OCI-M2 (cell line): ENCODE measurements around the gene CBL.

Experiments used
- DNase-seq: peaks from one replicate; lab custom pipeline; 2025; ENCODE audit not compliant: unreplicated experiment; lab: John Stamatoyannopoulos, UW

The CBL gene

GRCh38 chr11:119324189-119324588 is 118.0 kb downstream of the CBL start:
- DNase-seq: no peak

- no peak for DNase-seq
These were observed 123.2 kb downstream of the CBL start for GRCh38 chr11:119329320-119329719.

- no peak for DNase-seq
These were observed 124.1 kb downstream of the CBL start for GRCh38 chr11:119330237-119330636.

- no peak for DNase-seq
These were observed 126.1 kb downstream of the CBL start for GRCh38 chr11:119332111-119332765.

GRCh38 chr11:119334174-119334930 is 128.2 kb downstream of the CBL start, which contains the start of gene RNF26:
TSS of gene RNF26 (plus strand) at chr11:119334527. CDS start at chr11:119335123, 596 bp downstream.
- peak; percentile 84 for DNase-seq

- no peak for DNase-seq
These were observed 129.0 kb downstream of the CBL start for GRCh38 chr11:119335091-119335654.

- DNase-seq: no peak
These were observed 129.8 kb downstream of the CBL start for GRCh38 chr11:119335655-119336543.

- DNase-seq: no peak
These were observed 130.8 kb downstream of the CBL start for GRCh38 chr11:119336744-119337469.

- no peak for DNase-seq
These were observed 131.6 kb downstream of the CBL start for GRCh38 chr11:119337581-119338317.

GRCh38 chr11:119338318-119338890 is 132.3 kb downstream of the CBL start:
- peak; percentile 18 for DNase-seq

GRCh38 chr11:119338965-119339588 is 132.9 kb downstream of the CBL start:
- no peak for DNase-seq

GRCh38 chr11:119339589-119340334 is 133.6 kb downstream of the CBL start:
- no peak for DNase-seq

- DNase-seq: no peak
These were observed 134.4 kb downstream of the CBL start, which contains the start of gene C1QTNF5 for GRCh38 chr11:119340335-119341221. TSS of gene C1QTNF5 (minus strand) at chr11:119340883. CDS start at chr11:119340397, 486 bp downstream.

GRCh38 chr11:119341222-119342022 is 135.3 kb downstream of the CBL start:
- DNase-seq: no peak

GRCh38 chr11:119342023-119342300 is 135.8 kb downstream of the CBL start:
- no peak for DNase-seq

- DNase-seq: no peak
These were observed 136.4 kb downstream of the CBL start for GRCh38 chr11:119342362-119343130.
